NK-92 treated with Interleukin-12 subunit alpha and Interleukin-12 subunit beta, amount 100 ng/mL, for 24 hours (cell line): ENCODE measurements around the gene RAD51B.

Experiments
- DNase-seq: peaks from one replicate; lab custom pipeline; 2025; lab: John Stamatoyannopoulos, UW

The RAD51B gene

GRCh38 chr14:68702135-68702534 is 882.6 kb downstream of the RAD51B start:
- no peak for DNase-seq

DNA sequence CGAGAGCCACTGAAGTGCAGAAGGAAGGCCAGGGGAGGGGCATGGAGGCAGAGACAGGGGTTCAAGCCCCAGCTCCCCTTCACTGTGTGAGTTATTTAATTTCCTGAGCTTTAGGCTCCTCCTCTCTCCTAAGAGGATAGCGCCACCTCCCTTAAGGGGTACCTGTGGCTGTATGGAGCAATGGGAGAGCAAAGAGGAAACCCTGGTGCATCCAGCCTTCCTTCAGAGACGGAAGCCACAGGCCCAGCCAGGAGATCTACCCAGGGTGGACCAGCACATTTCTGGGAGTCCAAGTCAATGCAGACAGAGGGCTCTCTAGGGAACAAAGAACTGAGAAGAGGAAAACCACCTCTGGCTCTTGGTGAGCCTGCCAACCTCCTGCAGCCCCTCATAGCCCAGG is 883.0 kb downstream of the RAD51B start:
- no peak for DNase-seq

- no peak for DNase-seq
These were observed 883.5 kb downstream of the RAD51B start for GRCh38 chr14:68703093-68703492.

GRCh38 chr14:68704736-68705720 is 885.4 kb downstream of the RAD51B start:
- DNase-seq = no peak

- no peak for DNase-seq
These were observed 886.2 kb downstream of the RAD51B start for GRCh38 chr14:68705741-68706283.

DNA sequence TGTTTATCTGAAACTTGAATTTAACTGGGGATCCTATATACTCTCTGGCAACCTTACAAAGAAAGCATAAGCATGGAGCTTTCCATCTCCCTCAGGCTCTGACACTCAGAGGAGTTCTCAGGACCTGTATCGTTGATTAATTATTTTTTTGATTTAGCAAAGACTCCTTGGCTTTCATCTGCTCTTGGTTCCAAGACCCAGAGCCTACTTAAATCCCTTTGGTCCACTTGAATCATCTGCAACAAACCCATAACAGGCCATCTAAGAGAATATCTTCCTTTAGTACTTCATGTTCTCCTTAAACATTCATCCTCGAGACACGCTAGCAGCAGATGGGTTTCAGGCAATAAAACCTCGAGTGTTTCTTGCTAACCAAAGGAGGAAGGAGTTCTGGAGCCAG is 887.9 kb downstream of the RAD51B start:
- no peak for DNase-seq

- DNase-seq = no peak
These were observed 888.8 kb downstream of the RAD51B start for GRCh38 chr14:68708343-68708742.

DNA sequence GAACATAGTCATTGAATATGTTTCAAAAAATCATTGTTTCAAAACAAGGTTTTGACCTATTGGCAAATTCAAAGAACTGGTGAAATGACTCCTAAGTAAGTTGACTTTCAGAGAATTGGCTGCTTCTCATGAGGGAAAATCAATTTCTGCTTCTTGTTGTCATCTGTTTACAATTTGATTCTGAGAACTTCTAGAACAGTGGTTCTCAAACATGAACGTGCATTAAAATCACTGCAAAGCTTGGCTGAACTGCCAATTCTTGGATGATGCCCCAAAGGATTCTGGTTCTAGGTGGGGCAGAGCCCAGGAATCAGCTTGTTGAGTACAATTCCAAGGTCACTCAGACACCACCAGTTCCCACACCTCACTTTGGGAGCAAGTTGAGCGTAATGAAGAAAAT is 889.4 kb downstream of the RAD51B start:
- no peak for DNase-seq

- DNase-seq = no peak
These were observed 891.2 kb downstream of the RAD51B start for GRCh38 chr14:68710776-68711175.

DNA sequence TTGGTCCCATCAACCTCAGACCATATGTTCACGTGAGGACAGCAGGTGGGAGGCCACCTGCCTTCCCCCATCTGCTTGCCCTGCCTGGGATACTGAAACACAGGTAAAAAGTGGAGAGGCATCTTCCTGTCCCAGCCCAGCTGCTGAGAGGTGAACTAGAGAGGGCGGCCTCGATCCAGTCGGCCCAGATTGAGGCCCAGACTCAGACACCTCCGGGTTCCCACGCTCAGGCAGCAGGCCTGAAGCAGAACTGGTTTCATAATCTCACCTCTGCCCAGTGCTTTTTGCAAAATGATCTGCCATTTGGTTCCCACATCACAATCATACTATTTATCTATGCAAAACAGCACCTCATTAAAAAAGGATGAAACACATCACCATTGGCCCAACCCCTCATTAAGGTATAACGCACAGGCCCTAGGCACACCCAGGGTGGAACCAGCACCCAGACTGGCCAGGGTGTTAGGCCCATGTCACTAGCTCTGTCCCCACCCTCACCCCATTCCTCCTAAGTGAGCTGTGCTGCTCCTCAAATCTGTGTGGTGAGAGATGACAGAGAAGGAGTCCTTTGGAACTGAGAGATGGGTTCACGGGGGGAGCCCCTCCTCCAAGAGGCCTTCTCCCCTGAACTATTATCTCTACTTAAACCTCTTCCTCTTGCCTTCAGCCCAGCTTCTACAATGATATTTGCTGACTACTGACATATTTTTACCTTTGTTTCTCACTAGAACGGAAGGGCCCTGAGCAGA is 892.2 kb downstream of the RAD51B start:
- no peak for DNase-seq

- DNase-seq = no peak
These were observed 893.3 kb downstream of the RAD51B start for GRCh38 chr14:68712703-68713370.

DNA sequence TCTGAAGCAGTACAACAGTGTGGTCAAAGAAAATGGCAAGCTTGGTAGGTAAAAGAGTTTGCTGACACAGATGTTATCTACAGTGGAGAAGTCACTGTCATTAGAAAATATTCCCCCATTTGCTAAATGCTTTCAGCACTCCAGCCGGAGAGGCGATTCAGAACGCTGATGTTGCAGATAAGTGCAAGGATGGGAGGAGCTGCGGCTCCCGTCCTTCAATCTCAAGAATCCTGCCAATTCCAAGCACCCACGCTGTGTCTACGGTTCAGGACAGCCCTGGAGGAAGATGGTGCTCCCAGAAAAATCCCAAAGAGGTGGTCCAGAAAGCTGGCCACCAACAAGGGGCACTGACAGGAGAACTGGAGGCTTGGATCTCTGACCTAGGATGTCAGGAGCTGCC is 894.2 kb downstream of the RAD51B start:
- no peak for DNase-seq

DNA sequence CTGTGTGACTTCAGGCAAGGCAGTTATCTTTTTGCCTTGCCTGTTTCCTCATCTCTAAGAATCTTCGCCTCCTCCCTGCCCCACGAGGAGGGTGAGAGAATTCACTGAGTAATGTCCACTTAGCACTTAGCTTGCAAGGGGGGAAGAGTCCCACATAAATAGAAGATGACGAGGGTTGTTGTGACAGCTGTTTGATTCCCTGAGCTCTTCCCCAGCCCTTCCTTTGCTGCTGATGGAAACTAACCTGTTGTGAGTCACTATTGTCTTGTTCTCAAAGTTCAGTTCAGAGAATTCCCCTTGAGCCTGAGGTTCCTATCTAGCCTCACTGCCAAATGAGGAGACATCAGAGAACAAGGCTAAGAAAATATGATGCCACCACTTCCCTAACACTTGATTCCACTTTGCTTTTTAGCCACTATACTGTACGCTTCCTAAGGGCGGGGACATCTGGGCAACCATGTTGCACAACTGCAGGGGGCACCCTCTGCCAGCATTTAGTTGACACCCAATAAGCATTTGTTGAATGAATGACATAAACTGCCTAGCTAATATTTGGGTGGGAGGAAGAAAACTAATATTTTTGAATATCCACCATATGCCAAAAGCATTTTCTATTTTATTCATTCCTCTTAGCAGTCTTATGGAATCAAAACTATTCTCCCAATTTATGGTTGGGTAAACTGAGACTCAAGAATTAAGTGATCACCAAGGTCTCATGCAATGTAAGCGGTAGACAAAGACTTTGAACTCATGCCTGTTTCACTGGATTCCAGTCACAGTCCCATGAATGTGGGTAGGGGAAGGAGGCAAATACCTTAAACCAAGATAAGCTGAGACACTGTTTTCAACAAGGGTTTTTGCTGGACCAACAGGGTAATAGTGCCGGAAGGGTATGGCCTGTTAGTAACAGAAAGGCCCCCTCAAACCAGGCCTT is 895.7 kb downstream of the RAD51B start:
- DNase-seq = no peak

GRCh38 chr14:68716698-68717097 is 897.1 kb downstream of the RAD51B start:
- no peak for DNase-seq

DNA sequence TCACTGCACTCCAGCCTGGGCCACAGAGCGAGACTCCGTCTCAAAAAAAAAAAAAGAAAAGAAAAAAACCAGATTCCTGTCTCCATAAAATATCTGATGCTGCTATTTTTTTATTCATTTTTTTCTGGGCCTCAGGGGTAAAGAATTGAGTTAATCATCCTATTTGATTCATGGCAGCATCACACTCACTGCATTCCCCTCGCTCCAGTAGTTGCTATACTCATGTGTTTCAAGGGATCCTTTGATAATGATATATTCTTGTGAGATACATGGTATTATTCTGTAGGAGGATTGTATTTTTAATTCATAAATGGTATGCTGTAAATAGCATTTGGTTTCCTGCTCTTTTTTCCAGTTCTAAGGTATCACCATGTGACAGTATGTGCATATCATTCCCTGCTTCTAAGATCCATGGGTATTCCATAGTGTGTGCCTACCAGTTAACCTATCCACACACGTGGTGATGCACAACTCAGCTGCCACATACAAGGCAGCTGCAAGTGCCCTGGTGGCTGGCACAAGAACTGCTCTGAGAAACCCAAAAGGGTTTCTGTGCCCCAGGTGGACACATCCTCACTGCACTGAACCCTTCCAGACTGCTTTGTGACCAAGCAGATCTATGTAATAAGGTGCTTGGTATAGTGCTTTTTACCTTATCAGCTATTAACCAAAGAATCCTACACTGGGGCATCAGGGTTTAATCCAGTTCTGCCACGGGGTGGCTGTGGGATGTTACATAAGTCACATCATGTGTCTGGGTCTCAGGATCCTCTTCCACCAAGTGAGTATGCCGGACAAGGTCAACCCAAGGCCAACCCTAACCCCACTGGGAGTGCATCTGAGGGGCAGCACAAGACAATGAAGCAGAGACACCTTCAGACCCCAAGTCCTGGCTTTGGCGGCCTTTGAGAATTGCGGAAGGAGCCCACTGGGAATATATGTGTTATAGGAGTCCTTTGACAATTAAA is 898.7 kb downstream of the RAD51B start:
- no peak for DNase-seq

DNA sequence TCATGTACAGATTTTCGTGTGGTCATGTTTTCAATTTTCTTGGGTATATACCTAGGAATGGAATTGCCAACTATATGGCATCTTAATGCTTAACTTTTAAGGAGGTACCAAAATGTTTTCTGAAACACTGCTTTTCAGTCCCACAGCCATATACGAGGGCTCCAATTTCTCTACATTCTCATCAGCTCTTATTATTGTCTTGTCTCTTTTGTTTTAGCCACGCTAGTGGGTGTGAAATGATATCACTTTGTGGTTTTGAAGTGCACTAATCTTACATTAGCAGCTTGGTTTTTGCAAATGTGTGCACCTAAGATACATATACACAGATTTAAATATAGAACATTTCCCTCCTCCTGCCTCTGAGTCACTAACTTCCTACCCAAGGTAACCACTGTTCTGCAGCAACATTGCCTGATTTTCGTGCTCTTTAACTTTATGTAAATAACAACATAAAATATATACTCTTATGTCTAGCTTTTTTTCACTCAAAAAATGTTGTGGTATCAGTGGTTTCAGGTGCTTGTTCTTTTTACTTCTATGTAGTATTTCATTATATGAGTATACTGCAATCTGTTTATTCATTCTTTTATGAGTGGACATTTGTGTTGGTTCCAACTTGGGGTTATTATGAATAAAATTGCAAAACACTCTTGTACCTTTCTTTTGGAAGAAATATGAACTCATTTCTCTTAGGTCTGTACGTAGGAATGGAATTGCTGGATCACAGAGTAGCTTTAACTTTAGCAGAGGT is 900.2 kb downstream of the RAD51B start:
- peak; percentile 39 for DNase-seq

DNA sequence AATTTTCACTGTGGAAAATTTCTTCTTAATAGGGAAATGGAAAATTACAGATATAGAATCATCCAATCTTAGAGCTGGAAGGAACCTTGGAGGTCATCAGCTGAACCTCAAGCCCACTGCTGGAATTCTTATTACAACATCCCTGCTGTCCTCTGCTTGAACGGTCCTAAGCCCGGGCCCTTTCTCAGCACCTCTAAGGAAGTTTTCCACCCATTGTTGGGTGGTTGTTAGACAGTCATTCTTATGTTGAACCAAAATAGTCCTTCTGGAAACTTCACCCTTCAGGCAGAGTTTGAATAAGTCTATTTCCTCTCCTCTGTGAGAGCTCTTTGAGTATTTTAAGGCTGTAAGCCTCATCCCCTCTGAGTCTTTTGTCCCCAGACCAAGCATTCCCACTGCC is 902.6 kb downstream of the RAD51B start:
- no peak for DNase-seq

- no peak for DNase-seq
These were observed 903.5 kb downstream of the RAD51B start for GRCh38 chr14:68722968-68723566.

- no peak for DNase-seq
These were observed 904.3 kb downstream of the RAD51B start for GRCh38 chr14:68723808-68724268.
